Suprapubic skin (tissue), 4 donors: Measurements from ENCODE around the gene CARD10. TPM values are rescaled to one million over a fixed set of nuclear protein-coding genes. Genes with fewer than 3 reads are reported as not detected.

Experiments
- DNase-seq, 2 donors: peaks; one replicate each; pipeline ENCODE4 v3.0.0-alpha.2; 2019; ENCODE audit warnings: low spot score in 2 of 2
- H3K27ac ChIP-seq: fragments of 200-600 bp; sonication (generic); one replicate; pipeline ENCODE4 v1.5.1; 2019
- H3K27me3 ChIP-seq: fragments of 200-600 bp; sonication (generic); one replicate; pipeline ENCODE4 v1.5.1; 2019
- H3K36me3 ChIP-seq: fragments of 200-600 bp; sonication (generic); one replicate; pipeline ENCODE4 v1.5.1; 2019
- H3K4me1 ChIP-seq: fragments of 200-600 bp; sonication (generic); one replicate; pipeline ENCODE4 v1.5.1; 2019
- H3K4me3 ChIP-seq: fragments of 200-600 bp; sonication (generic); one replicate; pipeline ENCODE4 v1.5.1; 2019; ENCODE audit warnings: mild to moderate bottlenecking
- H3K9me3 ChIP-seq: fragments of 200-600 bp; sonication (generic); one replicate; pipeline ENCODE4 v1.5.1; 2019
- EP300 ChIP-seq: sonication (generic); formaldehyde crosslinking; IDR thresholded peaks from one replicate; pipeline ENCODE4 v1.6.1; 2017; ENCODE audit warnings: antibody characterized with exemption
- POLR2A ChIP-seq, 2 donors: fragments of 450-650 bp; IDR thresholded peaks; one replicate each; pipeline ENCODE4 v1.6.1; 2017; ENCODE audit warnings: antibody characterized with exemption in 2 of 2, mild to moderate bottlenecking in 2 of 2, moderate library complexity in 2 of 2
- POLR2AphosphoS5 ChIP-seq, 3 donors: sonication (generic); formaldehyde crosslinking; IDR thresholded peaks; one replicate each; pipeline ENCODE4 v1.6.1; 2017; ENCODE audit warnings: antibody characterized with exemption in 3 of 3
- WGBS: methylation state at CpG from one replicate; pipeline ENCODE4 v1.1.5; 2018; 5-methylcytosine and 5-hydroxymethylcytosine counted together
- total RNA-seq, 4 donors: library from RNA; depleted of rRNA; stranded (reverse); fragments of >200 nt; gene quantifications; one replicate each; pipeline ENCODE4 v1.1.0, GENCODE V29; 2016
- TF ChIP-seq, protein P1 (sequence below), 2 donors: fragments of 200-600 bp in 1 of 2; fragments of 450-650 bp in 1 of 2; sonication (generic) in 1 of 2; IDR thresholded peaks; one replicate each; pipeline ENCODE4 v1.5.1; 2016 to 2019; ENCODE audit warnings: antibody characterized with exemption in 2 of 2, mild to moderate bottlenecking in 1 of 2, moderate library complexity in 1 of 2

CARD10 gene
- total RNA-seq, 4 donors from 2014 or later = 12.2 to 17.3 (median 14.8) TPM

DNA sequence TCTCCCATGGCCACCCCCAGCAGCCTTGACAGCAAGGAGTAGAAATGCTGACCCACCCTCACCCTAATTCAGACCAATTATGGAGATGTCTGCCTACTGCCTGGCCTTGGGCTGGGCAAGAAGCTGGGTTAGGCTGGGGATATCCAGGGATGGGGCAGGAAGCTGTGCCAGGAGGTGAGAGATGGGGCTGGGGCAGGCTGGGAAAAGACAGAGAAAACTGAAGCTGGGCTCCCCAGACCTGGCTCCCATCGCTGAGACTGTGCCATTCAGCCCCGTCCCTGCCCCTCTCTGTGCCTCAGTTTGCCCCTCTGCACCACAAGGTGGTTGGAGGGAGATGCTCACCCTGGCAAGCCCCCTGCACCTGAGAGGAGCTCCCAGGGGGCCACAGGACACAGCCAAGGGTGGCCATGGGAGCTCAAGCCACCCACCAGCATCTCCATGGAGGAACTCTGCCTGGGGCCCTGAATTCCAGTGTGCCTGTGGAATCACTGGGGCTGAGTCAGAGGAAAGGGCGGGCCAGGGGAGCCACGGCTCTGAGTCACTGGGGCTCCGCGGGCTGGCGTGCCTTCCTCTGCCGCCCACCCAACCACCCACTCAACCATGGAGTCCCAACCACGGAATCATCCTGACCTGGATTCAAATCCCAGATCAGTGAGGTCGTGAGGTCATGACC is 6.0 kb upstream of the CARD10 start:
- Histone ChIP-seq H3K4me3 (no peak overlapping the region), H3K9me3 (no peaks in the 10 kb centered on the region), H3K27me3 (peaks cover 3% of the 10 kb centered on the region), H3K27ac (no peak overlapping the region), H3K4me1 (peaks cover 22% of the 10 kb centered on the region), H3K36me3 (no peaks in the 10 kb centered on the region)
- TF ChIP-seq POLR2A (IDR thresholded peaks at IDR 0.05) (no peak), POLR2AphosphoS5 (IDR thresholded peaks at IDR 0.05) (no peak), EP300 (no peak)
- TF ChIP-seq, protein P1, sequence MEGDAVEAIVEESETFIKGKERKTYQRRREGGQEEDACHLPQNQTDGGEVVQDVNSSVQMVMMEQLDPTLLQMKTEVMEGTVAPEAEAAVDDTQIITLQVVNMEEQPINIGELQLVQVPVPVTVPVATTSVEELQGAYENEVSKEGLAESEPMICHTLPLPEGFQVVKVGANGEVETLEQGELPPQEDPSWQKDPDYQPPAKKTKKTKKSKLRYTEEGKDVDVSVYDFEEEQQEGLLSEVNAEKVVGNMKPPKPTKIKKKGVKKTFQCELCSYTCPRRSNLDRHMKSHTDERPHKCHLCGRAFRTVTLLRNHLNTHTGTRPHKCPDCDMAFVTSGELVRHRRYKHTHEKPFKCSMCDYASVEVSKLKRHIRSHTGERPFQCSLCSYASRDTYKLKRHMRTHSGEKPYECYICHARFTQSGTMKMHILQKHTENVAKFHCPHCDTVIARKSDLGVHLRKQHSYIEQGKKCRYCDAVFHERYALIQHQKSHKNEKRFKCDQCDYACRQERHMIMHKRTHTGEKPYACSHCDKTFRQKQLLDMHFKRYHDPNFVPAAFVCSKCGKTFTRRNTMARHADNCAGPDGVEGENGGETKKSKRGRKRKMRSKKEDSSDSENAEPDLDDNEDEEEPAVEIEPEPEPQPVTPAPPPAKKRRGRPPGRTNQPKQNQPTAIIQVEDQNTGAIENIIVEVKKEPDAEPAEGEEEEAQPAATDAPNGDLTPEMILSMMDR (IDR thresholded peaks at IDR 0.05) = no peak
- 68% methylated on average over 3 of the region's 10 CpGs for WGBS
- DNase-seq = no peak

DNA sequence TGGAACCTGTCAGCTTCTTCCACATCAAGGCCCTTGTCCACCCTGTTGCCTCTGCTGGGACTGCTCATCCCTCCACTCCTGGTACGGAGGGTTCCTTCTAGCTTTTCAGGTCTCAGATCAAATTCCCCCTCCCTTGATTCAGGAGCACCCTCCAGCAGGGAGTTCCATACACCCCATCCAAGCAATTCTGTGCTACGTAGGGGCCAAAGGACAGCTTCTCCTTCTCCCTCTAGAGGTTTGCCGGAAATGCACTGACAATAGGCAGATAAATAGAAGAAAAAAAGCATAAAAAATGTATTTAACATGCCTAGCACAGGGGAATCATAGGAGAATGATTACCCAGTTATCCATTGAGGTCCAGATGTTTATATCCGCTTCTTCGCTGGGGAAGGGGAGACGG is 3.3 kb upstream of the CARD10 start:
- WGBS = 90% methylated on average over 6 of the region's 6 CpGs
- H3K4me3 ChIP-seq = no peak overlapping the region
- H3K4me1 ChIP-seq = peaks cover 47% of the 10 kb centered on the region
- no peak for DNase-seq
- no peaks in the 10 kb centered on the region for H3K36me3 ChIP-seq
- H3K27ac ChIP-seq = no peak overlapping the region
- H3K9me3 ChIP-seq = no peaks in the 10 kb centered on the region
- TF ChIP-seq POLR2AphosphoS5 (IDR thresholded peaks at IDR 0.05) (no peak), EP300 (no peak), POLR2A (IDR thresholded peaks at IDR 0.05) (no peak)
- TF ChIP-seq, protein P1 (IDR thresholded peaks at IDR 0.05) = no peak
- peaks cover 26% of the 10 kb centered on the region for H3K27me3 ChIP-seq

DNA sequence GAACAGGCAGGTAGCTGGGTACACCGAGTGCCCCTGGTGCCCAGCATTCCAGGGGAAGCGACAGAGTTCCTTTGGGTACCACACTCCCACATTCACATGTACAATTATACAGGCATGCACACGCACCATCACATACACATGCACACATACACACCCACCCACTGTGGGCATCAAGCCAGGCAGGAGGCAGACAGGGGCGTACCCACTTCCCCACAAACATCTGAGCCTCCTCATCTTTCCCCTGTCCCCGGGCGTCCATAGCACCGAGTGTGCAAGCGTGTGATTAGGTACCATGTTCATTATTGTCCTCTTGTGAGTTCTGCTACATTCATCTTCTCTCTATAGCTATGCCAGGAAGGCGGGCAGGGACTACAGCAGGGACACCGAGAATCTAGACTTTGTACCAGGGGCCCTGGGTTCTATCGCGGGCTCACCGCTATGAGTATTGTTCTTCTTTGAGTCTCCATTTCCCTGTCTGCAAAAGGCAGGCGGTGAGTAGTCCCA is 2.1 kb upstream of the CARD10 start:
- H3K27me3 ChIP-seq = peaks cover 28% of the 10 kb centered on the region
- no peak overlapping the region for H3K27ac ChIP-seq
- TF ChIP-seq EP300 (no peak), POLR2A (IDR thresholded peaks at IDR 0.05) (no peak), POLR2AphosphoS5 (IDR thresholded peaks at IDR 0.05) (no peak)
- TF ChIP-seq, protein P1 (IDR thresholded peaks at IDR 0.05) = no peak
- no peak overlapping the region for H3K4me3 ChIP-seq
- 65% methylated on average over 12 of the region's 14 CpGs for WGBS
- peaks cover 43% of the 10 kb centered on the region for H3K4me1 ChIP-seq
- H3K36me3 ChIP-seq = no peaks in the 10 kb centered on the region
- DNase-seq = no peak
- no peaks in the 10 kb centered on the region for H3K9me3 ChIP-seq

DNA sequence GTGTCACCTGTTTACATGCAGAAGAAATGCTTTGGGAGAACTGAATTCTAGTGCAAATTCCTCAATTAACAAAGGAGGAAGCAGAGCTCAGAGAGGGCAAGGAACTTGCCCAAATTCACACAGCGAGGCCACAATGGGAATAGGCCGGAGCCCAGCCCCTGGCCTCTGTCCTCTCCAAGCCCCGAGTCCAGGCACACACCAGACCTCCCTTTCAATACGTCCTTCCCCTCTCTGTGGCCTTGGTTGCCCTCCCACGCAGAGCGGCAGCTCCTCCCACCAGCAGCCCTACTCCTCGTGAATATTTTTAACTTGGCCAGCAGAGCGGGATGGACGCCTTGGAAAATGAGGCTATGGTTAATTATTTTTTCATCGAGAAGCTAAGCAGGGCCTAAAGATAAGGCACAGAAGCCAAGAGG is 1.6 kb upstream of the CARD10 start:
- Histone ChIP-seq H3K4me1 (peaks cover 38% of the 10 kb centered on the region), H3K27me3 (peaks cover 28% of the 10 kb centered on the region), H3K4me3 (no peak overlapping the region), H3K27ac (no peak overlapping the region), H3K36me3 (no peaks in the 10 kb centered on the region), H3K9me3 (no peaks in the 10 kb centered on the region)
- WGBS = 65% methylated on average over 10 of the region's 10 CpGs
- no peak for DNase-seq
- TF ChIP-seq EP300 (no peak), POLR2A (IDR thresholded peaks at IDR 0.05) (no peak), POLR2AphosphoS5 (IDR thresholded peaks at IDR 0.05) (no peak)
- TF ChIP-seq, protein P1 (IDR thresholded peaks at IDR 0.05) = no peak

DNA sequence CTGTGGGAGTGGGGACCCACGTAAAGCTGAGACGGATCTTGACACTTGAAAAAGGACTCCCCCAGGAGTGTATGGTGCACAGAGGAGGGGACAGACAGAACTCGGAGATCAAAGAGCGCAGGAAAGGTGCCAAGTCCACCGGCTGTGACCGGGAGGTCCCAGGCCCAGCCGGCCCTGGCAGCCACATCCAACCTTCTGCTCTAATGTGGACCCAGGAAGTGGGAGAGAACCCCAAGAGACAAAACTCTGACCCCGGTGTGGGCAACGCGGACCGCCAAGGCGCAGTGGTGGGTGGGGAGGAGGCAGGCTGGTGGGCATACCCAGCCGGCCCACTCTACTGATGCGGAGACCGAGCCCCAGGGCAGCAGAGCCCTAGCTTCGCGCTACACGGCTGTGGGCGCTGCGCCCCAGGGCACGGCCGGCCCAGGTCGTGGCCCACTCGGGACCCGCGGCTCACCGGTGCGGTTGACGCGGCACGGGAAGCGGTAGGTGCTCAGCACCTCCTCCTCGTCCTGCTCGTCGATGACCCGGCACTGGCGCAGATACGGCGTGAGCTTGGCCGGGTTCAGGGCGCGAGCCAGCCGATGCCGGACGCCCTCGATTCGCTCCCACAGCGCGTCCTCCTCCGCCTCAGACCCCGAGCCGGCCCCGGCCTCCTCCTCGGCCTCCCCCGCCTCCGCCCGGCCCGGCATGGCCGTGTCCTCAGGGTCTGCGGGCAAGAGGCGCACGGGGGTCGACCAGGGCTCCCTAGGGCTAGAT is 527 bp downstream of the CARD10 start:
- Histone ChIP-seq H3K9me3 (no peaks in the 10 kb centered on the region), H3K4me1 (peaks cover 26% of the 10 kb centered on the region), H3K4me3 (peak overlapping the region; percentile 75), H3K27me3 (peaks cover 28% of the 10 kb centered on the region), H3K36me3 (no peaks in the 10 kb centered on the region), H3K27ac (peak overlapping the region; percentile 60)
- peak in 1 of 2 donors; percentile 77 for DNase-seq
- TF ChIP-seq EP300 = no peak
- TF ChIP-seq, protein P1 (IDR thresholded peaks at IDR 0.05) = no peak
- no peak for TF ChIP-seq POLR2A (IDR thresholded peaks at IDR 0.05)
- TF ChIP-seq POLR2AphosphoS5 (IDR thresholded peaks at IDR 0.05) = no peak
- WGBS = 15% methylated on average over 35 of the region's 63 CpGs
